PFSK-1 (cell line): ENCODE data around the gene NACC1.

Experiments
- FOXP2 ChIP-seq: optimal IDR thresholded peaks from 2 replicates; pipeline ENCODE3; 2011; ENCODE audit warnings: borderline replicate concordance, control low read depth, inconsistent platforms; ENCODE audit not compliant: insufficient read depth; ENCODE audit errors: extremely low read length, extremely low read depth
- POLR2AphosphoS5 ChIP-seq: IDR thresholded peaks from 2 replicates; pipeline ENCODE4 v1.6.1; 2012; ENCODE audit warnings: low read depth, mild to moderate bottlenecking, control low read depth, low read length, moderate library complexity
- SIN3A ChIP-seq: IDR thresholded peaks from 2 replicates; pipeline ENCODE4 v1.6.1; 2012; ENCODE audit warnings: mild to moderate bottlenecking, low read length, moderate library complexity, borderline replicate concordance; ENCODE audit not compliant: insufficient read depth
- TAF1 ChIP-seq: IDR thresholded peaks from 2 replicates; pipeline ENCODE4 v1.6.1; 2012; ENCODE audit warnings: low read length, control low read depth, borderline replicate concordance; ENCODE audit not compliant: insufficient read depth
- TF ChIP-seq, protein P1 (sequence below), 2 experiments: IDR thresholded peaks; 2 replicates each; pipeline versions ENCODE4 v1.6.1 to v1.8.0; 2011 to 2012; ENCODE audit warnings: low read depth in 2 of 2, low read length in 2 of 2, control low read depth in 1 of 2, inconsistent platforms in 1 of 2, mild to moderate bottlenecking in 1 of 2, moderate library complexity in 1 of 2; ENCODE audit not compliant: insufficient read depth in 1 of 2

NACC1 gene

DNA sequence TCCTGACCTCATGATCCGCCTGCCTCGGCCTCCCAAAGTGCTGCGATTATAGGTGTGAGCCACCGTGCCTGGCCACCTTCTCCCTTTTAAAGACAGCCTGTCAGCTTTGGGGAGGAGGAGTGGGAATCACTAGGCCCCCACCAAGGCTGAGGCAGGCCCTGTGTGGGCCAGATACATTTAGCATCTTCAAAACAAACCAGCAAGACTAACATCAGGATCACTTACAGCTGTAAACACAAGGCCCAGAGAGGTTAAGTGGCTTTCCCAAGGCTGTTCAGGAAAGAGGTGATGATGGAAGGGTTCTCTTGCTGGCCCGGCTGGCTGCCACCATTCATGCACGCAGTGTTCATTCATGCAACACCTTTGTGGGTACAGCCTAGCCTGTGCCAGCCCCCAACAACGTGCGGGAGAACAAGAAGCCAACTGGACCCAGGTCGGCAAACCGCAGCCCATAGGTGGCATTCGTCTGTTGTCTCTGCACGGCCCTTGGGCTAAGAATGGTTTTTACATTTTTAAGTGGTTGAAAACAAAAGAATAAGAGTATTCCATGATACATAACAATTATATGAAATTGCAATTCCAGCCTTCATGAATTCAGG lies 55.2 kb downstream of the NACC1 start:
- TF ChIP-seq TAF1 (no peak), FOXP2 (no peak), POLR2AphosphoS5 (no peak), SIN3A (no peak)
- TF ChIP-seq, protein P1, sequence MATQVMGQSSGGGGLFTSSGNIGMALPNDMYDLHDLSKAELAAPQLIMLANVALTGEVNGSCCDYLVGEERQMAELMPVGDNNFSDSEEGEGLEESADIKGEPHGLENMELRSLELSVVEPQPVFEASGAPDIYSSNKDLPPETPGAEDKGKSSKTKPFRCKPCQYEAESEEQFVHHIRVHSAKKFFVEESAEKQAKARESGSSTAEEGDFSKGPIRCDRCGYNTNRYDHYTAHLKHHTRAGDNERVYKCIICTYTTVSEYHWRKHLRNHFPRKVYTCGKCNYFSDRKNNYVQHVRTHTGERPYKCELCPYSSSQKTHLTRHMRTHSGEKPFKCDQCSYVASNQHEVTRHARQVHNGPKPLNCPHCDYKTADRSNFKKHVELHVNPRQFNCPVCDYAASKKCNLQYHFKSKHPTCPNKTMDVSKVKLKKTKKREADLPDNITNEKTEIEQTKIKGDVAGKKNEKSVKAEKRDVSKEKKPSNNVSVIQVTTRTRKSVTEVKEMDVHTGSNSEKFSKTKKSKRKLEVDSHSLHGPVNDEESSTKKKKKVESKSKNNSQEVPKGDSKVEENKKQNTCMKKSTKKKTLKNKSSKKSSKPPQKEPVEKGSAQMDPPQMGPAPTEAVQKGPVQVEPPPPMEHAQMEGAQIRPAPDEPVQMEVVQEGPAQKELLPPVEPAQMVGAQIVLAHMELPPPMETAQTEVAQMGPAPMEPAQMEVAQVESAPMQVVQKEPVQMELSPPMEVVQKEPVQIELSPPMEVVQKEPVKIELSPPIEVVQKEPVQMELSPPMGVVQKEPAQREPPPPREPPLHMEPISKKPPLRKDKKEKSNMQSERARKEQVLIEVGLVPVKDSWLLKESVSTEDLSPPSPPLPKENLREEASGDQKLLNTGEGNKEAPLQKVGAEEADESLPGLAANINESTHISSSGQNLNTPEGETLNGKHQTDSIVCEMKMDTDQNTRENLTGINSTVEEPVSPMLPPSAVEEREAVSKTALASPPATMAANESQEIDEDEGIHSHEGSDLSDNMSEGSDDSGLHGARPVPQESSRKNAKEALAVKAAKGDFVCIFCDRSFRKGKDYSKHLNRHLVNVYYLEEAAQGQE (IDR thresholded peaks at IDR 0.05; ENCODE audit: insufficient read depth in 1 of 2, low read depth in 2 of 2, low read length in 2 of 2): no peak

DNA sequence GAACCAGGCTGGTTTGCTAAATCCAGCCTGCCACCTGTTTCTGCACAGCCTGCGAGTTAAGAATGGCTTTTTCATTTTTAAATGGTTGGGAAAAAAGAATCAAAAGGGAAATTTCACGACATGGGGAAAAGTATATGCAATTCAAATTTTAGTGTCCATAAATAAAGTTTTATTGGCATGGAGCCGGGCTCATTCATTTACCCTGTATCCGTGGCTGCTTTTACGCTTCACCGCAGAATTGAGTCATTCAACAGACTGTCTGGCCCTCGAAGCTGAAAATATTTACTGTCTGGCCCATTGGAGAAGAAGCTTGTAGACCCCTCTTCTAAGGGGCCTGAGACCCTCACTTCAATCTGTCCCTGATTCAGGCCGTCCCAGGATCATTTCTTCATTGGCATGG lies 58.3 kb downstream of the NACC1 start:
- TF ChIP-seq SIN3A (no peak), FOXP2 (no peak), TAF1 (no peak), POLR2AphosphoS5 (no peak)
- TF ChIP-seq, protein P1 (IDR thresholded peaks at IDR 0.05; ENCODE audit: insufficient read depth in 1 of 2, low read depth in 2 of 2, low read length in 2 of 2): no peak

DNA sequence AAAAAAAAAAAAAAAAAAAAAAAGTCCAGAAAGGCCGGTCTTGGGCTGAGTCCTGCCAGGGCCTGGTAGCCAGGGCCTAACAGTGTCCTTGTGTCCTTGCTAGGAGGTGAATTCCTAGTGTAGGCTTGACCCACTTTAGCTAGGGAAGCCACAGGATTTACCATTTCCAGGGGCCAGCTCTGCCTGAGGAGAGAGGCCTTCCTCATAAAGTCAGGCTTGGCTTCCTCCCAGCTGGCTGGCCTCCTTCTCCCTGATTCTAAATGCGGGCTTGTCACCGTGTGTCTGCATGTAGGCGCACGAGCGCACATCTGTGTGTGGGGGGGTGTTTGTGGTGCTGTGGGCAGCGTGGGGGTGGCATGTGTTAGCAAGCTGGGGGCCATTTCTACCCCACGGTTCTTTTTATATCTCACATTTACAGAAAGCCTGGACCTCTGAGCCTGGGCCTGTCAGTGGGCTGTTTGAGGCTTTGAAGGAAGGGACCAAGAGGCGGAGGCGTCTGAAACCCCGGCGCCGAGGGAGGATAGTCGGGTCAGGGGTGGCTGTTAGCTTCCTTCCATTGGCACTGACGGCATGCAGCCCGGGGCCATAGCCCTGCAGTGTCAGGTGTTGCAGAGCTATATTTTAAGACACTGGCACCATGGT lies 63.8 kb downstream of the NACC1 start:
- 0 out of 2 replicates have a peak, but pooled peaks have one; percentile 35 for TF ChIP-seq POLR2AphosphoS5
- 0 out of 2 replicates have a peak, but pooled peaks have one; percentile 29 for TF ChIP-seq SIN3A
- TF ChIP-seq TAF1: no peak
- TF ChIP-seq, protein P1 (IDR thresholded peaks at IDR 0.05; ENCODE audit: insufficient read depth in 1 of 2, low read depth in 2 of 2, low read length in 2 of 2): 0 out of 4 replicates have a peak, but pooled peaks of 1 of the 2 experiments have one; percentile 13

DNA sequence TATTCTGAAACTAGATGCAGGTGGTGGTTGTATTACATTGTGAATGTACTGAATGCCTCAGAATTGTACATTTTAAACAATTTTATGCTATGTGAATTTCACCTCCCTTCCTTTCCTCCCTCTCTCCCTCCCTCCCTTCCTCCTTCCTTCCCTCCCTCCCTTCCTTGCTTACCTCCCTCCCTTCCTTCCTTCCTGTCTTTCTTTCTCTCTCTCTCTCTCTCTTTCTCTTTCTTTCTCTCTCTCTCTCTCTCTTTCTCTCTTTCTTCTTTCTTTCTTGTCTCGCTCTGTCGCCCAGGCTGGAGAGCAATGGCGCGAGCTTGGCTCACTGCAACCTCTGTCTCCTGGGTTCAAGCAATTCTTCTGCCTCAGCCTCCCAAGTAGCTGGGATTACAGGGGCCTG lies 69.4 kb downstream of the NACC1 start:
- TF ChIP-seq FOXP2 (no peak), POLR2AphosphoS5 (no peak), TAF1 (no peak), SIN3A (no peak)
- TF ChIP-seq, protein P1 (IDR thresholded peaks at IDR 0.05; ENCODE audit: insufficient read depth in 1 of 2, low read depth in 2 of 2, low read length in 2 of 2): no peak
